Lower lobe of right lung (tissue), 2 donors: Measurements from ENCODE around the gene MMP17. TPM values are rescaled to one million over a fixed set of nuclear protein-coding genes. Genes with fewer than 3 reads are reported as not detected.

ENCODE experiments used
- ATAC-seq, 2 donors: fragments of 200-7000 bp; cut with Tn5 transposase; one replicate each; pipeline ENCODE4 v1.9.1; 2020 to 2022; ENCODE audit warnings: mild to moderate bottlenecking in 2 of 2, moderate library complexity in 2 of 2
- DNase-seq: peaks from one replicate; pipeline ENCODE4 v3.0.0-alpha.2; 2020
- H3K27ac ChIP-seq: fragments of 200-600 bp; one replicate; pipeline ENCODE4 v1.8.0; 2022
- H3K27me3 ChIP-seq: fragments of 200-600 bp; one replicate; pipeline ENCODE4 v1.8.0; 2022; ENCODE audit warnings: low read depth
- H3K36me3 ChIP-seq: fragments of 200-600 bp; one replicate; pipeline ENCODE4 v1.8.0; 2022; ENCODE audit warnings: mild to moderate bottlenecking
- H3K4me1 ChIP-seq: fragments of 200-600 bp; one replicate; pipeline ENCODE4 v1.8.0; 2022
- H3K4me3 ChIP-seq: fragments of 200-600 bp; one replicate; pipeline ENCODE4 v1.8.0; 2022; ENCODE audit warnings: mild to moderate bottlenecking
- H3K9me3 ChIP-seq: fragments of 200-600 bp; one replicate; pipeline ENCODE4 v1.8.0; 2022
- CTCF ChIP-seq: fragments of 200-600 bp; IDR thresholded peaks from one replicate; pipeline ENCODE4 v1.8.0; 2022; ENCODE audit warnings: antibody characterized with exemption, mild to moderate bottlenecking
- intact Hi-C: fragments of 100-400 bp; cut with DNase I; formaldehyde crosslinking; loops from one replicate; pipeline ENCODE4 v1.11.0; 2022
- total RNA-seq: library from RNA; stranded (reverse); fragmentation: NEBNext Ultra II Directional; extraction: Animal tissue kit (Norgen Biotek cat#: 25700); gene quantifications from one replicate; pipeline ENCODE4 v1.2.1, GENCODE V29; 2021
- donor health status: DM: no; HTN: yes; CAD: no; lungs with severe emphysema.

The MMP17 gene
- total RNA-seq, 1 donor from 2014 or later, result 2.5 TPM

- TF ChIP-seq CTCF, result no peak
- Histone ChIP-seq H3K27ac (no peak overlapping the region), H3K9me3 (no peaks in the 10 kb centered on the region), H3K4me1 (peaks cover 4% of the 10 kb centered on the region), H3K36me3 (peaks cover 77% of the 10 kb centered on the region), H3K27me3 (no peaks in the 10 kb centered on the region), H3K4me3 (no peak overlapping the region)
- DNase-seq (no peak), ATAC-seq (peak in 1 of 2 donors; percentile 1)
- intact Hi-C loops, result no loop called here
These were observed 31.8 kb upstream of the MMP17 start for GRCh38 chr12:131796411-131796736.

- intact Hi-C loops, result no loop called here
- DNase-seq, result no peak
- ATAC-seq, result peak; percentile 7 to 68
- peaks cover 4% of the 10 kb centered on the region for H3K4me1 ChIP-seq
- no peak for TF ChIP-seq CTCF
- H3K27ac ChIP-seq, result no peak overlapping the region
- no peaks in the 10 kb centered on the region for H3K9me3 ChIP-seq
- peaks cover 75% of the 10 kb centered on the region for H3K36me3 ChIP-seq
- H3K4me3 ChIP-seq, result no peak overlapping the region
- no peaks in the 10 kb centered on the region for H3K27me3 ChIP-seq
These were observed 31.2 kb upstream of the MMP17 start for GRCh38 chr12:131796754-131797587.

- peaks cover 78% of the 10 kb centered on the region for H3K36me3 ChIP-seq
- intact Hi-C loops, result no loop called here
- no peak for DNase-seq
These were observed 30.6 kb upstream of the MMP17 start for GRCh38 chr12:131797588-131797934.

GRCh38 chr12:131799195-131799594, 29.0 kb upstream of the MMP17 start:
- DNase-seq, result no peak

More at GRCh38 chr12:131797588-131797934, 30.6 kb upstream of the MMP17 start:
- Histone ChIP-seq H3K27ac (no peak overlapping the region), H3K4me1 (peaks cover 4% of the 10 kb centered on the region), H3K4me3 (no peak overlapping the region), H3K27me3 (no peaks in the 10 kb centered on the region), H3K9me3 (no peaks in the 10 kb centered on the region)
- ATAC-seq, result no peak
- no peak for TF ChIP-seq CTCF

GRCh38 chr12:131799828-131800593, 28.2 kb upstream of the MMP17 start:
- H3K36me3 ChIP-seq, result peaks cover 58% of the 10 kb centered on the region
- no peaks in the 10 kb centered on the region for H3K27me3 ChIP-seq
- no peak overlapping the region for H3K27ac ChIP-seq
- no peak overlapping the region for H3K4me3 ChIP-seq
- peaks cover 13% of the 10 kb centered on the region for H3K4me1 ChIP-seq
- intact Hi-C loops, result no loop called here
- TF ChIP-seq CTCF, result no peak
- ATAC-seq (no peak), DNase-seq (no peak)
- no peaks in the 10 kb centered on the region for H3K9me3 ChIP-seq

More at GRCh38 chr12:131799195-131799594, 29.0 kb upstream of the MMP17 start:
- Histone ChIP-seq H3K27ac (no peak overlapping the region), H3K36me3 (peaks cover 66% of the 10 kb centered on the region), H3K4me1 (peaks cover 9% of the 10 kb centered on the region), H3K4me3 (no peak overlapping the region), H3K27me3 (no peaks in the 10 kb centered on the region), H3K9me3 (no peaks in the 10 kb centered on the region)
- no peak for TF ChIP-seq CTCF
- intact Hi-C loops, result no loop called here
- ATAC-seq, result no peak
